Epidermal melanocyte (primary cell): ENCODE measurements around the gene MUC6.

ENCODE experiments used
- DNase-seq: peaks from one replicate; pipeline ENCODE4 v3.0.0; 2011; ENCODE audit warnings: low spot score; ENCODE audit not compliant: insufficient read length

Gene MUC6

DNA sequence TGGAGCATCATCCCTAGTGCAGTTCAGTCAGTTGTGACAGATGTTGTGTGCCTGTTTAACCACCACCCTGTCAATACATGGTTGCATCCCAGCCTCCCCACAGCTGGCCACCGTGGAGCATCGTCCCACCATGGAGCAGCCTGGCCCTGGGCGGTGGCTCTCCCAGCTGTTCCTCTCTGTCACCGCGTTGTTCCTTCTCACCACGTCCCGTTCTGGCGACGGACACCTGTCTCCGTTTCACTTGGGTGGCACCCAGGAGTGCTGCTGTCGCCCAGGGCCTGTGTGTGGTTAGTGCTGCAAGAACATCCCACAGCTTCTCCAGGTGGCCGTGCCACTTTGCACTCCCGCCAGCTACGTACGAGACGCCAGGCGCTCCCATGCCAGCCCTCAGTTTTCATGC, 26.5 kb downstream of the MUC6 start:
- DNase-seq = no peak

DNA sequence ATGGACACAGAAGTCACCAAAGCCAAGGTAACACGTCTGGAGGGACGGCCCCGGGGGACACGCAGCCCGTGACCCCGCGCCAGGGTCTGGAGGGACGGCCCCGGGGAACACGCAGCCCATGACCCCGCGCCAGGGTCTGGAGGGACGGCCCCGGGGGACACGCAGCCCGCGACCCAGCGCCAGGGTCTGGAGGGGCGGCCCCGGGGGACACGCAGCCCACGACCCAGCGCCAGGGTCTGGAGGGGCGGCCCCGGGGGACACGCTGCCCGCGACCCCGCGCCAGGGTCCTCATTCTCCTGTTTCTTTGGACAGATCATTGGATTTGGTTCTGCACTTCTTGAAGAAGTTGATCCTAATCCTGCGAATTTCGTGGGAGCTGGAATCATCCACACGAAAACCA, 27.1 kb downstream of the MUC6 start:
- no peak for DNase-seq

DNA sequence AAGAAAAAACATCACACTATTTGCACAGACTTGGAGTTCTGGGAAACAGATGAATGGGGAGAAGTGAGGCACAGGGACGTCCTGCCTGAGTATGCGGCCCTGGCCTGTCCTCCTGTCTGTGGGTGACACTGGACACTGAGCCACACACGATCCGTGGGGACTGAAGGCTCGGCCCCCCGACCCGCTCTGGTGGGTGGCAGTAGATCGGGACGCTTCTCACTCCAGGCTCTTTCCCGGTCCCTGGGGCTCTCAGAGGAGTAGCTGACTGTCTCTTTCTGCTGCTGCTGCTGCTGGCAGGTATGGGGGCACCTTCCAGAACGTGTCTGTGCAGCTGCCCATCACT, 27.7 kb downstream of the MUC6 start:
- no peak for DNase-seq

DNA sequence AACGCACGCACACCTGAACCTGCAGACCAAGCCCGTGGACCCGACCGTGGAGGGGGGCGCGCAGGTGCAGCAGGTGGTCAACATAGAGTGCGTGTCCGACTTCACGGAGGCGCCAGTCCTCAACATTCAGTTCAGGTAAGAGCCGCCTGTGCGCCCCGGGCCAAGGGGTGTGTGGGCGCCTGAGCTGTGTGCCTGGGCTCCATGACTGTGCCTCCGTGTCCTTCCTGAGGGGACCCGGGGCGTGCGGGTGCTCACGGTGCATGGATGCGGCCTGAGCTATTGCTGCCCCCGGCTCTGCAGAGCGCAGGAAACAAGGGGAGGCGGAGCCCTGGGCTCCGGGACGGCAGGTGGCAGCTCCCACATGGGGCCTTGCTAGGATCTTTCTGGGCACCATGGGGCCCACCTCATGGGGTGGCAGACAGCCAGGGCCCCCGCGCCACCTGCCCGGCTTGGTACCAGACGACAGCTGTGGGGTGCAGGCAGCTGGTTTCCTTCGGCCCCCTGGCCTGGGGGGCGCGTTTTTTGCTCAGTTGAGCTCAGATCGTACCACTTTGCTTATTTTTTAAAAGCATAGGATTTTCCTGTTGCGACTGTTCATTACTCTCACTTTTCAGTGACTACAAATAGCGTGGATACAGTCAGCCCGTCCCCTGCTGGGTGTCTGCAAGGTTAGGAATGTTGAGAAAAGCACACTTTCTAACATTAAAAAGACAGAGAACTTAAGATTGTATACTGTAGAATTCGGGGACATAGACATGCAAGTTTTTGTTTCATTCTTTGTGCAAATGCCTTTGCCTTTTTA, 28.3 kb downstream of the MUC6 start:
- DNase-seq = no peak

DNA sequence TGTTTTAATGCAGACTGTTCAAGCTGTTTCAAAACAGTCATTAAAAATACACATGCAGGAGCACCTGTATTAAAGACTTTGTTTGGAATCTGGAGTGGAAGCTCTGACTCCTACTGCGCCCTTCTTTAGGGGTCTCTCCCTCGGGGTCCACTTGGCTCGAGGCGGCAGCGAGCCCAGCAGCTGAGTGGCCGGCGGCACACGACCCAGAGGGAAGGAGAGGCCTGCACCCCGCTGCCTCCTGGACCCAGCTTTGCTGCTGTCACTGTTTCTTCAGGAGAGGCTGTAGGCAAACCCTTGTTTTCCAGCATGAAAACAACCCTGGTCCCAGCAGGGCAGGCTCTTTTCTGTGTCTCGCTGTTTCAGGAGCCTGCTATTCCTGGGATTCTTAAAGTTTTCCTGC, 29.2 kb downstream of the MUC6 start:
- no peak for DNase-seq

DNA sequence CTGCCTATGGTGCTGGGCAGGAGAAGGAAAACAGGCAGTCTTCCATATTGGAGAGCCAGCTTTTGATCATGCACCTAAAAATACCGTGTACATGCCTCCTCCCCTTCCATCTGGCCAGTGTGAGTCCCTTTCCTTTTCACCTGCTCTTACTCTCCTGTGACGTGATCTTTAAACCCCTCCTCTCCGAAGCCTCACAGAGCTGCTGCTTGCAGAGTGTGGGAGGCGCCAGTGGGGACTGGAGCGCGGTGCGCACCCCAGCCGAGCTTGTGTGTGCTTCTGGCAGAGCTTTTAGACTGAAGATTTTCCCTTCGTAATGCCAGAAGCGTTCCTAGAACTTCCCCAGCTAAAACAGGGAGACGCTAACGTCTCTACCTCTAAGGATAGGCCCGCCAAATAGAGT, 29.8 kb downstream of the MUC6 start:
- no peak for DNase-seq

DNA sequence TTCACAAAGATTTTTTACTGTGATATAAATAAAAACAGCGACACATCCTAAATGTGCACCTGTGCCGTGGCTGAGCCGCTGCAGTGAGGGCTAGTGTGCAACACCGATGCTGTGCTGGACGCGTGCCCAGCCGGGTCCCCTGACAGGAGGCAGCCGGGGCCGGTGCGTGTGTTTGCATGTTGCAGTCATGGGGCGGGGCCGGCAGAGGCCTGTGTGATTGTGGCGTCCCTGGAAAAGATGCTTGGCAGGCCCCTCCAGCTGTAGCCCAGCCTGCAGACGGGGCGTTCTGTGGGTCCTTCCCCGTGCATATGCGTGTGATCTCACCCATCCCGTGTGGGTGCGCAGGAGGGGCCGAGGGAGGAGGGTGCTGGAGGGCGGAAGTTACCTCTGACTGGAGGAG, 30.6 kb downstream of the MUC6 start:
- DNase-seq = no peak

DNA sequence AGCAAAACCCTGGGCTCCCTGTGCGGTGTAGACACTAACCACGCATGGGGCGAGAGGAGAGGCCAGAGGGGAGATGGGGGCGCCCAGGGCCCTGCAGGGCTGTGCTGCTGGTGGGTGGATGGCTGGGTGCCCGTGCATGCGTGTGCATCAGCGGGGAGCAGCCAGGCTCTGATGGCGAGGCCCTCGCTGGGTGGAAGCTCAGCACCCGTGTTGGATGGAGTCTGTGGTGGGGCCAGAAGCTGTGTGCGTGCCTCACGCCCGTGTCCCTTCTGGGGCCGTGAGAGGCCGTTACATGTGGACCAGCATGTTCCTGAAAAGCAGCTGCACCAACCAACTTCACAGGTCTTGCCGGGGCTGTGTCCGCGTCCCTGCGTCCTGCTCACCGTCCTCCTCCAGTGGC, 33.4 kb downstream of the MUC6 start:
- DNase-seq = no peak

DNA sequence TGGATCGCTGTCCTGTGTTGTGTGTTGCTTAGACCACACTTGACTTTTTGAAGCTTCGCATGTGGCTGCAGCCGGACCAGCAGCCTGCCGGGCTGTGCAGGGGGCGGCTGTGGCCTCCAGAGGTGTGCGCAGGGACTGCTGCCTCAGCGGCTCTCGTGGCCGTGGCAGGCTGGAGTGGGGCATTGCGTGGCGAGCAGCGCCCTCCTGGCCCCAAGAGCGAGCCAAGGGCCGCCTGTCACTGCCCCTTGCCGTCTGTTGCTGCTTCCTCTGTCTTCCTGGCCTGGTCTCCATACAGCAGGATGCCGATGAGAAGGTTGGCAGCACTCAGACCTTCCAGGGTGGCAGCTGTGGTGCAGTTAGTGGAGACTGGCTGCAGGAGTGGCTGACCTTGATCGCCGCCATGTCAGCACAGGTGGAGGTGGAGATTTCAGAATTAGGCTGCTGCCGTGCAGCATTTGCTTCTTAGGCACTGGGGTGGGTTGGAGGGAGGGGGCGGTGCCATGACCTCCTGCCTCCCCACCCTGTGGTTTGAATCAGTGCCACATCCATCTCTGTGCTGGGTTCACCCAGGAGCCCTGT, 34.0 kb downstream of the MUC6 start:
- no peak for DNase-seq

DNA sequence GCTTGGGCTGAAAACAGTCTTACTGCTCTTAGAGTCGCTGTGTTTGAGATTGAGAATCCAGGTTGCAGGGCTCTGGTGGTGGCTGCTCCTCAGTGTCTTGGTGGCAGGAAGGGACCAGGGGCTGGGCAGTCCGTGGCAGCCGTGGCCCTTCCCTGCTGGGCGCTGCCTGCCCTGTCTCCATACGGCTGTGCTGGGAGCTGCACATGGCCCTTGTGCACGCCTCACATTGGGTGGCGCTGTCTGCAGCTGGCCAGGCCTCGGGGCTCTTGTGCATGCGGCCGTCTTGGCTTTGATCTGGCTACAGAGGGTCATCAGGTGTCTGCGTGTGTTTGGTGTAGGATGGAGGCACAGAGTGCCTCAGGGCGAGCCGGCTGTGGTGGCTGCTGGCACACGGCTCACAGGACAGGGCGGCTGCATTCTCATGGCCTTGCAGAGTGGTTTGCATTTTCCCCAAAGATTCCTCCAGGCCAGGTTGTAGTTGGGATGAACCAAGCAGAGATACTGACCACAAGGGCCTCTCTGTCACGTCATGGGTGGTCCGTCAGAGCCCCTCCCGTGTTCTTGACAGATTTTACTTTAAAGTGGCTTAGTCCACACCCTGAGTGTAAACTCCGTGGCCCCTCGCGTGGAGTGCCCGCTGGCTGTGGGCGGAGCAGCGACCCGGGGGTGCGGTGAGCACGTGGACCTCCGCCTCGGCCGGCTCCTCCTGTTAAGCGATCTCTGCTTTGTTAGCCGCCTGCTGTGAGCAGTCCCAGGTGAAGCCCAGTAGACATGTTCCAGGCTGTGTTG, 34.7 kb downstream of the MUC6 start:
- no peak for DNase-seq

DNA sequence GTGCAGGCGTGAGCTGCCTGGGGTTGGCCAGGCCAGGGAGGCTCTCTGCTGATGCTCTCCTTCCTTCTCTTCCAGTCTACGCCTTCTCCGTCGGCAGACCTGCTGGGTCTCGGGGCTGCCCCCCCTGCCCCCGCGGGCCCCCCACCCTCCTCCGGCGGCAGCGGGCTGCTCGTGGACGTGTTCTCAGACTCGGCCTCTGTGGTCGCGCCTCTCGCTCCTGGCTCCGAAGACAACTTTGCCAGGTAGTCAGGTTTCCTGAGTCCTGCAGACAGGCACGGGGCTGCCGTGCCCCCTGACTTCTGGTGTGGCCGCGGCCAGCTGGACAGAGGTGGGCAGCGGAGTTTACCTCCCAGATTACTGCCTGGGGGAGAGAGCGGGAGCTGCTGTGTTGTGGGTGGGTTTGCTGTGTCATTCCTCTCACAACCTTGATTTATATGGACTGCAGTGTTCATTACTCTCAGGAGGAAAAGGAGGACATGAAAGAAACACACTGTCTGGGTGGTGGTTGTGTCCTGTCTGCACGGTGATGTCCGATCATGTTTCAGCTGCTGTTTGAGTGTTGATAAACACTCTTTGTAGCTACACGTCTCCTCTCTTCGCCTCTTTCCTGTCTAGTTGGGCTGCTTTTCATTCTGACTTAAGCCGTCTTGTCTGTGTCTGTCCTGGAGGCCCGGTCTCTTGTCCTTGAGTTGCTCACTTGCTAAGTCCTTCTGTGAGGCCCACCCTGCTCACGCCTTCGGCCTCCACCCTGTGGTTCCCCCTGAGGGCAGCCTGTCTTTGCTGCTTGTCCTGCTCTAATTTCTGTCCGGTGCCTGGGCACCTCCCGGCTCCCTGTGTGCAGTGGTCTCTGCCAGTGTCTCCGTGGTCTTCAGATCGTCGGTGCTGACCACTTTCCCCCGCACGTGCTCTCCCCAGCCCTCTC, 35.9 kb downstream of the MUC6 start:
- no peak for DNase-seq

DNA sequence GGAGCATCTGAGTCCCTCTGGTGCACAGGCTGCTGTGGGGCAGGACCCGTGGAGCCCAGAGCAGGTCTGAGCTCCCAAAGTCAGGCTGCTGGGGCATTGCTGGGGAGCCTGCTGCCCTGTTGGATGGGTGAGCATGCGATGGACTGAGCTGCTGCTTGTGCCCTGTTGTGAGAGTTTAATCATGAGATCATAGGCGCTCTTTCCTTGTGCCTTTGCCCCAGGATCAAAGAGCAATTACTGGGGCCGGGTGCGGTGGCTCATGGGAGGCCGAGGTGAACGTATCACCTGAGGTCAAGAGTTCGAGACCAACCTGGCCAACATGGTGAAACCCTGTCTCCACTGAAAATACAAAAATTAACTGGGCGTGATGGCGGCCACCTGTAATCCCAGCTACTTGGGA, 37.5 kb downstream of the MUC6 start:
- no peak for DNase-seq

DNA sequence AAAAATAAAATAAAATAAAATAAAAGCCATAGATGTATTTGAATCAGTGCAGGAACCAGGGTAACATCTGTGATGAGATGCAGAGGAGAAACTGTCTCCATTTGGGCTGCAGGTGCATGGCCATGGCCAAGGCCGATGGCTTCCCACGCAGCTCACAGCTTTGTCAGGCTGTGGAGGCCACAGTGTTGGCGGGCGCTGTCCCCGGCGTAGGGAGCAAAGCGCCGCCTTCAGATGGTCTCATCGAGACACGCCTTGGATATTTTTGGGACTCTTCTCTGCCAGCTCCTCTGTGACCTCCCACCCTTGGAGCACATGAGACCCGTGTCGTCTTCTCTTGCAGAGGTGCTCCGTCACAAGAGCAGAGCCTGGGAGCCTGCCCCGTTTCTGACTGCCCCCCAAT, 38.6 kb downstream of the MUC6 start:
- DNase-seq = no peak

DNA sequence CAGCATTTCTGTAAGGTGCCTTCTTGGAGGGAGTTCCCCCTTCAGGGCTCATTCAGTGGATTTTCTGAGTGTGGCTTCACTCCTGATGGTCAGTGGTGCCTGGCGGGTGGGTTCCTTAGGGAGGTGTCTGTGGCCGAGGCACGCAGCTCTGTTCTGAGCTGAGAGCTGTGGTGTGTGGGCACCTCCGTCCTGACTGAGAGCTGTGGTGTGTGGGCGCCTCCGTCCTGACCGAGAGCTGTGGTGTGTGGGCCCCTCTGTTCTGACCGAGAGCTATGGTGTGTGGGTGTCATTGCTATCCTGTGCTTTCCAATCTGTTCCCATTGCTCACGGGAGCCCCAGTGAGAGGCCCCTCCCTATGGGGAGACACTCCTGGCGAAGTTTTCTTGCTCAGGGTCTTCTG, 39.8 kb downstream of the MUC6 start:
- no peak for DNase-seq

DNA sequence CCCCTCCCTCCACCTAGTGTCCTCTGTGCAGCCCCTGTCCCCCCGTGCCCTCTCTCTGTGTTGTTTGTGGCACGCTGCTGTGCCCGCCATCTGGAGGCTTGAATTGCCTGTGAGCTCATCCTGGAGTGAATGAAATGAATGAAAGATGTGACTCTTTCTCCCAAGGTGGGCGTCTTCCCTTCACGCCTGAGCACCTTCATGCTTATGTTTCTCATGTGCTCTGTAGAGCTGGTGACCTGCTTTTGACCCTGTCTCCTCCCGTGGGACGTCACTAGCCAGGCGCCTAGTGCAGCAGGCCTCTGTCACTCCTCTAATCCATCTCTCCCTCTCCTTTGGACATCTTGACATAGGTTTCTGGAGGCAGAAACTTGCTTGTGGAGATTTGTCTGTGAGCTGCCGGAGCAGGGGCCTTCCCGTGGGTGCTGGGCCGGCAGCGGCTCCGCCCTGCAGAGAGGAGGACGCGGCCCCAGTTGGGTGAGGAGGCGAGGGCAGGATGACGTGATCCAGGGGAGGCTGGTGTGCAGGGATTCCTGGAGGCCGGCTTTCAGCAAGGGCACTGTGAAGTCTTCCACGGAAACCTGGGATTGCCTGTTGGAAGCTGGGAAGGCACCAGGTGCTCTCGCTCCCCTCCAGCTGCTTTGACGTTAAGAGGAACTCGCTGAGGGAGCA, 40.6 kb downstream of the MUC6 start:
- DNase-seq = no peak

DNA sequence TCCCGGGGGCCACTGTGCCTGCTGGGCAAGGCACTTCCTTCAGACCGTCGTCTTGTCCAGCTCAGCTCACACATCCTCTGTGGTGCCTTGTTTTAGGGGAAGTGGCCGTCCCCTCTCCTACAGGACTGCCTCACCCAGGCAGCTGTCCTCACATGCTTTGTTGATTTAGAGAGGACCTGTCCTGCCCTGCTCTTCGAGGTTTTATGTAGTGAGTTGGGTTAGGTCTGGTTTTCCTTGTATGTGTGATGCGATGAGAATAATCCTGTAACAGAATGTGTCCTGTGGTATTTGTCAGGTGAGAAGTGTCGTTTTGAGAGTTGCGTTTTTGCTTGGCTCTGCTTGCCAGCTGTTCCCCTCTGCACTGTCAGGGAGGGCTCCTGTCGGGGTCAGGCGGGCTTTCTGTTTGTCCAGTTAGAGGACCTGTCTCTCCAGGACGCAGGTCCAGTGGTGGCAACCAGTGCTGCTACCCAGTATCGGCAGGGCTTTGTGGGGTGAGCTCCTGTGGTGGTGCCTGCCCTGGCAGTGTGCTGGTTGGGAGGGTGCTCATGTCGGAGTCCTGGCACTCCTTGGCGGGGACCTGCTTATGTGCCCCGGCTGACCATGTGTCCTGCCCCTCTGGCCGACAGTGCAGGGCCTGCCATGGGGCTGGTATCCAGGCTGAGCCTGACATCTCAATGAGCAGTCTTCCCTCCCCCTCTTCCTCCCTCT, 41.3 kb downstream of the MUC6 start:
- DNase-seq = no peak

DNA sequence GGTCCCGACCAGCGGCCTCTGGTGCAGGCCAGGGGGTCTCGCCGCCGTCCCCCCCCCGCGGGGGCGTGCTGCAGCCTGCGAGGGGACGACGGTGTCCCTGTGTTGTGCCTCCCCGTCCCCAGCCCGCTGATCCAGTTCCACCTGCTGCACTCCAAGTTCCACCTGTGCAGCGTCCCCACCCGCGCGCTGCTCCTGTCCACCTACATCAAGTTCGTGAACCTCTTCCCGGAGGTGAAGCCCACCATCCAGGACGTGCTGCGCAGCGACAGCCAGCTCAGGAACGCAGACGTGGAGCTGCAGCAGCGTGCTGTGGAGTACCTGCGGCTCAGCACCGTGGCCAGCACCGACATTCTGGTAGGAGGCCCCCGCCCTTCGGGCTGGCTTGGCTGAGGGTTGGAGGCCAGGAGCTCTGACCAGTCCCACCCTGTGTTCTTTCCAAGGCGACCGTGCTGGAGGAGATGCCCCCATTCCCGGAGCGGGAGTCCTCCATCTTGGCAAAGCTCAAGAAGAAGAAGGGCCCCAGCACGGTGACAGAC, 42.8 kb downstream of the MUC6 start:
- no peak for DNase-seq

DNA sequence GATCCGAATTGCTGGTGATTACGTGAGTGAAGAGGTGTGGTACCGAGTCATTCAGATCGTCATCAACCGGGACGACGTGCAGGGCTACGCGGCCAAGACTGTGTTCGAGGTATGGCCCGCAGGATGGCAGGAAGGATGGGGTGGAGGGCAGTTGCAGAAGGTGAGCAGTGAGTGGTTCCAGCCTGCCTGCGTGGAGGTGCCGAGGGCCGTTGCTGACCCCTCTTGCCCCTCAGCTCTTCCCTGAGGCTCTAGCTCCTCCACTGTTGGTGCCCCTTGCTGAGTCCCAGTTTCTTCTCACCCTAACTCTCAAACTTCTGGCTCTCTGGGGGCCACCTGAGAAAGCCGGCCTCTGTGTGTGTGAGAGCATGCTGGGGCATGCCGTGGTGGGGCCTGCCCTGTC, 43.9 kb downstream of the MUC6 start:
- no peak for DNase-seq

DNA sequence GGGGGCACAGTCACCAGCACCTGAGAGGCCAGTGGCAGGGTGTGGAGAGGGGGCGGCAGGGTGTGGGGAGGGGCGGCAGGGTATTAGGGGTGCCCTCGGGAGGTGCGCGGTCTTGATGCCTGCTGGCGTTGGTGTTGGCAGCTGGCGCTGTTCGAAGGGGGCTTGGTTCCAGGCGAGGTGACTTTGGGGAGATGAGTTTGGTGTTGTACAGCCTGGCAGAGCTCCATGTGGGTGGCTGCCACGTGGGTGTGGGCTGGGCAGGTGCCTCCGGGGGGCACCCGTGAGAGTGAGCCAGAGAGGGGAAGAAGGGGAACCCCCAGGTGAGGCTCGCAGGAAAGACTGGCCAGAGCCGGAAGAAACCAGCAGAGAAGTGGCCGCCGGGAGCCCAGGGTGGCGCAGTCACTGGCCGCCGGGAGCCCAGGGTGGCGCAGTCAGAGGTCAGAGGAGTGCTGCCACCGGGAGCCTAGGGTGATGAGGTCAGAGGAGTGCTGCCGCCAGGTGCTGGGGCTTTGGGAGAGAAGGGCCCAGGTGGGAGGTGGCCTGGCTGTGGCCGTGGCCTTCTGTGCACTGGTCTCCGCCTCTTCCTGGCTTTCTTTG, 44.7 kb downstream of the MUC6 start:
- no peak for DNase-seq

DNA sequence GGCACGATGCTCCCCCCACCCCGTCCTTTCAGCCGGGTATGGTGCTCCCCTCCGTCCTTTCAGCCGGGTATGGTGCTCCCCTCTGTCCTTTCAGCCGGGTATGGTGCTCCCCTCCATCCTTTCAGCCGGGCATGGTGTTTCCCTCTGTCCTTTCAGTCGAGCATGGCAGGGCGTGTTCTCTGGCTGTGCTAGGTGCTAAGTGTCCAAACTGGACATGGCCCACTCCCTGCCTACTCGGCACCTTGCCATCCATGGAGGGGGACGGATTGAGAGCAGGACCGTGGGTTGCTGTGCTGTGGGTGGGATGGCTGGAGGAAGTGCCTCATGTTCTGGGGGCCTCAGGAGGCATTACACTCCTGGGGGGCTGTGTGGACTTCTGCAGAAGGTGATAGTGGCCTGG, 45.5 kb downstream of the MUC6 start:
- no peak for DNase-seq
